A549 (cell line): ENCODE results near the gene ABCC3. TPM values are rescaled to one million over a fixed set of nuclear protein-coding genes. Genes with fewer than 3 reads are reported as not detected.

Source experiments
- ATAC-seq, 2 experiments: fragments of 200-7000 bp in 1 of 2; fragments of >200 bp in 1 of 2; cut with Nextera tagmentation in 1 of 2; cut with Tn5 transposase in 1 of 2; 3 replicates each; pipeline versions ENCODE4 v1.8.0 to v1.9.1; 2018 to 2020; ENCODE audit warnings: mild to moderate bottlenecking in 1 of 2, moderate library complexity in 1 of 2
- CTCF ChIA-PET: fragments of 300-600 bp; sonication (Branson Sonifier 250); formaldehyde crosslinking; extraction: SDS; loops from one replicate; lab custom pipeline; 2021; ENCODE audit warnings: antibody characterized with exemption, inconsistent platforms; lab: Yijun Ruan, JAX
- POLR2A ChIA-PET: fragments of 350-600 bp; formaldehyde crosslinking; extraction: SDS; loops from one replicate; lab custom pipeline; 2021; ENCODE audit warnings: antibody characterized with exemption, inconsistent platforms; lab: Yijun Ruan, JAX
- DNase-seq, 2 experiments: peaks; one replicate each; pipeline versions ENCODE4 v3.0.0 to v3.0.0-alpha.2; 2011 to 2016; ENCODE audit warnings: low read depth in 1 of 2, low spot score in 1 of 2
- FAIRE-seq: peaks from 2 replicates; lab custom pipeline; 2011; peaks lifted over from hg19 to GRCh38; lab: Jason Lieb, UNC
- H3K27ac ChIP-seq, 2 experiments: fragments of >200 bp; sonication (Bioruptor Twin); formaldehyde crosslinking; 3 replicates each; pipeline ENCODE4 v1.5.1; 2016 to 2017
- H3K4me1 ChIP-seq: fragments of >200 bp; sonication (Bioruptor Twin); formaldehyde crosslinking; 3 replicates; pipeline ENCODE4 v1.6.1; 2016
- H3K4me2 ChIP-seq: fragments of >200 bp; sonication (Bioruptor Twin); formaldehyde crosslinking; 3 replicates; pipeline ENCODE4 v1.6.1; 2016
- H3K4me3 ChIP-seq: fragments of >200 bp; sonication (Bioruptor Twin); formaldehyde crosslinking; 3 replicates; pipeline ENCODE4 v1.5.1; 2016
- H3K9me3 ChIP-seq: fragments of >200 bp; sonication (Bioruptor Twin); formaldehyde crosslinking; 3 replicates; pipeline ENCODE4 v1.6.1; 2016
- E2F6 ChIP-seq: IDR thresholded peaks from 2 replicates; pipeline ENCODE4 v1.6.1; 2012; ENCODE audit warnings: low read depth, borderline replicate concordance
- EHF ChIP-seq: fragments of 250-450 bp; sonication (Bioruptor Pico); IDR thresholded peaks from 2 replicates; pipeline ENCODE4 v1.5.0; 2020; ENCODE audit warnings: mild to moderate bottlenecking
- ESRRA ChIP-seq: fragments of 150-350 bp; IDR thresholded peaks from 2 replicates; pipeline ENCODE4 v1.6.1; 2014; ENCODE audit warnings: mild to moderate bottlenecking, low read length, borderline replicate concordance
- FOSL2 ChIP-seq, 2 experiments: fragments of 450-650 bp in 1 of 2; fragments of >200 bp in 1 of 2; sonication (Bioruptor Twin) in 1 of 2; formaldehyde crosslinking; IDR thresholded peaks; 2 replicates each; pipeline versions ENCODE4 v1.5.0 to v1.6.1; 2016 to 2020; ENCODE audit warnings: mild to moderate bottlenecking in 1 of 2, moderate library complexity in 1 of 2
- HOXA7 ChIP-seq: fragments of 250-450 bp; sonication (Bioruptor Pico); IDR thresholded peaks from 2 replicates; pipeline ENCODE4 v1.5.0; 2020; ENCODE audit warnings: mild to moderate bottlenecking, moderate library complexity
- HOXB5 ChIP-seq: fragments of 250-450 bp; sonication (Bioruptor Pico); IDR thresholded peaks from 2 replicates; pipeline ENCODE4 v1.5.0; 2020; ENCODE audit warnings: mild to moderate bottlenecking, moderate library complexity
- JUN ChIP-seq, 2 experiments: fragments of >200 bp; sonication (Bioruptor Twin); formaldehyde crosslinking; IDR thresholded peaks; 2 replicates in 1 of 2; 3 replicates in 1 of 2; pipeline ENCODE4 v1.6.1; 2016 to 2017
- KDM5A ChIP-seq: fragments of 200-600 bp; sonication (generic); IDR thresholded peaks from 2 replicates; pipeline ENCODE4 v1.6.1; 2016; ENCODE audit warnings: antibody characterized with exemption, mild to moderate bottlenecking
- MAX ChIP-seq: IDR thresholded peaks from 2 replicates; pipeline ENCODE4 v1.6.1; 2012
- MYC ChIP-seq: IDR thresholded peaks from 2 replicates; pipeline ENCODE4 v1.6.1; 2012; ENCODE audit warnings: mild to moderate bottlenecking, inconsistent platforms, low read length, improper control_type of control experiment, borderline replicate concordance
- POLR2AphosphoS2 ChIP-seq: conservative IDR thresholded peaks from 2 replicates; pipeline ENCODE4 v1.6.1; 2012; ENCODE audit warnings: low read length, improper control_type of control experiment, inconsistent platforms
- RFX5 ChIP-seq: fragments of 450-650 bp; IDR thresholded peaks from 2 replicates; pipeline ENCODE4 v1.7.1; 2014; ENCODE audit warnings: antibody characterized with exemption, mild to moderate bottlenecking, moderate library complexity
- USF2 ChIP-seq: fragments of 450-650 bp; IDR thresholded peaks from 2 replicates; pipeline ENCODE4 v1.6.1; 2014; ENCODE audit warnings: antibody characterized with exemption
- WGBS: methylation state at CpG from one replicate; pipeline ENCODE4 v1.1.6; 2017; ENCODE audit errors: missing lambda C conversion rate; 5-methylcytosine and 5-hydroxymethylcytosine counted together
- polyA plus RNA-seq, 4 experiments: library from polyadenylated mRNA; depleted of rRNA in 3 of 4; stranded (reverse); fragments of >200 nt; fragmentation: RNase III in 1 of 4; extraction: RNeasy Plus Mini Kit Qiagen cat#74134 plus additional on column Dnase treatment in 1 of 4; gene quantifications; 2 replicates in 3 of 4; 3 replicates in 1 of 4; pipeline ENCODE4 v1.2.3, GENCODE V29; 2011 to 2017
- TF ChIP-seq, protein P1 (sequence below): fragments of 250-450 bp; sonication (Bioruptor Pico); IDR thresholded peaks from 2 replicates; pipeline ENCODE4 v1.5.0; 2020; ENCODE audit warnings: low read depth, mild to moderate bottlenecking, moderate library complexity
- TF ChIP-seq, protein P2 (sequence below): fragments of >200 bp; sonication (Bioruptor Twin); formaldehyde crosslinking; IDR thresholded peaks from 3 replicates; pipeline ENCODE4 v1.6.1; 2016

ABCC3 gene
- polyA plus RNA-seq, 2 of the 4 experiments (the other 2 are of a cell fraction): 248 to 342 TPM

DNA sequence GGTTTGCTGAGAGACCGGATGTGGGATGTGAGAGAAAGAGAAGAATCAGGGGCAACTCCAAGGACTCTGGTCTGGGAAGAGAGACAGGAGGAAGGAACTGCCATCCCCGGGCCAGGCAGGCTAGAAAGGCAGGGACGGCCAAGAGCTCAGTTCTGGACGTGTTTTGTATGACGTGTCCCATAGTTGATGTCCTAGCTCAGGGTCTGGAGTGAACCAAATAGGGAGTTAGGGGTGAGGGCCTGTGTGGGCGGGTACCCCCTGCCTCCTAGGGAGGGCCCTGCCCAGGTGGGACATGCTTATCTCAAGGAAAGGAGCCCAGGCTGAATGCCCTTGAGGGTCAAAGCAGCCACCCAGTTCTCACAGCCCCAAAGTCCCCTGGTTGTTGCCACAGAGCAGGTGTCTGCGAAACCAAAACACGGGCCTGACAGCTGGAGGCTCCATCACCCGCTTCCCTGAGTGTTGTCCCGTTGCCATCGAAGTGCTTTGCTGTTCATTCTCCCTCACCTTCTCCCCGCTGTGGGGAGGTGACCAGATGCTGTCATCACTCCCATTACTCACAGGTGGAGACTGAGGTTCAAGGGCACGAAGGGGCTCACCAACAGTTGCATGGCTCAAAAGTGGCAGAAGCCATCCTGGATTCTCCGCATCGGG, 7.5 kb downstream of the ABCC3 start:
- Histone ChIP-seq H3K9me3 (no peaks in the 10 kb centered on the region), H3K4me2 (peak overlapping the region; percentile 92), H3K27ac (peak overlapping the region; percentile 99 to 100), H3K4me1 (peaks cover 89% of the 10 kb centered on the region), H3K4me3 (no peak overlapping the region)
- DNase-seq (no peak), ATAC-seq (no peak), FAIRE-seq (no peak)
- CTCF ChIA-PET: interaction anchor here (0.7 to 48.0 kb wide), 6 partner anchors 9 to 785 kb away, joined by 3 to 2097 read pairs (median 32); partner anchors contain the start of gene ANKRD40
- 91% methylated on average over 15 of the region's 15 CpGs for WGBS
- POLR2A ChIA-PET: interaction anchor here (4.6 to 8.0 kb wide), 2 partner anchors 9 to 18 kb away, joined by 65 to 237 read pairs; no protein-coding TSS in a partner anchor
- TF ChIP-seq ESRRA (0 out of 2 replicates have a peak, but pooled peaks have one; percentile 18), HOXA7 (CRISPR knock-in tag) (no peak)

- WGBS: 64% methylated on average over 10 of the region's 10 CpGs
- no peak for FAIRE-seq
- ChIA-PET POLR2A (no interaction called here), CTCF (interaction anchor here (0.8 to 48.0 kb wide), 4 partner anchors 8 to 40 kb away, joined by 3 to 2097 read pairs (median 118); partner anchors contain the start of genes ABCC3 and ANKRD40)
- ATAC-seq: no peak
- H3K4me3 ChIP-seq: no peak overlapping the region
- peak overlapping the region; percentile 99 to 100 for H3K27ac ChIP-seq
- peak overlapping the region; percentile 92 for H3K4me2 ChIP-seq
- no peaks in the 10 kb centered on the region for H3K9me3 ChIP-seq
- peak in 1 of 2 experiments; percentile 74 for DNase-seq
- TF ChIP-seq POLR2AphosphoS2 (0 out of 2 replicates have a peak, but pooled peaks have one; percentile 3), E2F6 (peak; percentile 74), MAX (peak; percentile 94), KDM5A (no peak), RFX5 (no peak), MYC (0 out of 2 replicates have a peak, but pooled peaks have one; percentile 30), HOXB5 (CRISPR knock-in tag) (0 out of 2 replicates have a peak, but pooled peaks have one; percentile 61), JUN (IDR thresholded peaks at IDR 0.05) (0 out of 5 replicates have a peak, but pooled peaks have one; percentile 25 to 39), USF2 (no peak), FOSL2 (IDR thresholded peaks at IDR 0.05) (no peak), FOSL2 (CRISPR knock-in tag; IDR thresholded peaks at IDR 0.05) (peak; percentile 59), EHF (CRISPR knock-in tag) (no peak)
- TF ChIP-seq, protein P1, sequence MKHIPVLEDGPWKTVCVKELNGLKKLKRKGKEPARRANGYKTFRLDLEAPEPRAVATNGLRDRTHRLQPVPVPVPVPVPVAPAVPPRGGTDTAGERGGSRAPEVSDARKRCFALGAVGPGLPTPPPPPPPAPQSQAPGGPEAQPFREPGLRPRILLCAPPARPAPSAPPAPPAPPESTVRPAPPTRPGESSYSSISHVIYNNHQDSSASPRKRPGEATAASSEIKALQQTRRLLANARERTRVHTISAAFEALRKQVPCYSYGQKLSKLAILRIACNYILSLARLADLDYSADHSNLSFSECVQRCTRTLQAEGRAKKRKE (CRISPR knock-in tag): no peak
- TF ChIP-seq, protein P2, sequence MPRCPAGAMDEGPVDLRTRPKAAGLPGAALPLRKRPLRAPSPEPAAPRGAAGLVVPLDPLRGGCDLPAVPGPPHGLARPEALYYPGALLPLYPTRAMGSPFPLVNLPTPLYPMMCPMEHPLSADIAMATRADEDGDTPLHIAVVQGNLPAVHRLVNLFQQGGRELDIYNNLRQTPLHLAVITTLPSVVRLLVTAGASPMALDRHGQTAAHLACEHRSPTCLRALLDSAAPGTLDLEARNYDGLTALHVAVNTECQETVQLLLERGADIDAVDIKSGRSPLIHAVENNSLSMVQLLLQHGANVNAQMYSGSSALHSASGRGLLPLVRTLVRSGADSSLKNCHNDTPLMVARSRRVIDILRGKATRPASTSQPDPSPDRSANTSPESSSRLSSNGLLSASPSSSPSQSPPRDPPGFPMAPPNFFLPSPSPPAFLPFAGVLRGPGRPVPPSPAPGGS: 0 out of 3 replicates have a peak, but pooled peaks have one; percentile 11
- peaks cover 89% of the 10 kb centered on the region for H3K4me1 ChIP-seq
These were observed 8.3 kb downstream of the ABCC3 start for GRCh38 chr17:50642722-50643656.
